A549 (cell line): ENCODE results near the gene HPSE.

ENCODE experiments used
- BCL3 ChIP-seq: fragments of >200 bp; sonication (Bioruptor Twin); formaldehyde crosslinking; IDR thresholded peaks from 3 replicates; pipeline ENCODE4 v1.6.1; 2016
- CBX8 ChIP-seq: fragments of 200-600 bp; sonication (generic); IDR thresholded peaks from 2 replicates; pipeline ENCODE4 v1.6.1; 2016
- CTCF ChIP-seq: fragments of >200 bp; sonication (Bioruptor Twin); formaldehyde crosslinking; IDR thresholded peaks from 3 replicates; pipeline ENCODE4 v1.5.1; 2016
- HDAC2 ChIP-seq: fragments of 200-600 bp; sonication (generic); IDR thresholded peaks from 2 replicates; pipeline ENCODE4 v1.6.1; 2016
- NFE2L2 ChIP-seq: fragments of 150-350 bp; conservative IDR thresholded peaks from 2 replicates; pipeline ENCODE4 v1.6.1; 2014; ENCODE audit warnings: low read length
- NR3C1 ChIP-seq: fragments of >200 bp; sonication (Bioruptor Twin); formaldehyde crosslinking; IDR thresholded peaks from 3 replicates; pipeline ENCODE4 v1.6.1; 2017
- POLR2A ChIP-seq: IDR thresholded peaks from 2 replicates; pipeline ENCODE4 v1.6.1; 2012; ENCODE audit warnings: mild to moderate bottlenecking, low read length
- TF ChIP-seq, protein P1 (sequence below): fragments of 200-600 bp; sonication (generic); IDR thresholded peaks from 2 replicates; pipeline ENCODE4 v1.6.1; 2016; ENCODE audit warnings: antibody characterized with exemption, mild to moderate bottlenecking, moderate library complexity

DNA sequence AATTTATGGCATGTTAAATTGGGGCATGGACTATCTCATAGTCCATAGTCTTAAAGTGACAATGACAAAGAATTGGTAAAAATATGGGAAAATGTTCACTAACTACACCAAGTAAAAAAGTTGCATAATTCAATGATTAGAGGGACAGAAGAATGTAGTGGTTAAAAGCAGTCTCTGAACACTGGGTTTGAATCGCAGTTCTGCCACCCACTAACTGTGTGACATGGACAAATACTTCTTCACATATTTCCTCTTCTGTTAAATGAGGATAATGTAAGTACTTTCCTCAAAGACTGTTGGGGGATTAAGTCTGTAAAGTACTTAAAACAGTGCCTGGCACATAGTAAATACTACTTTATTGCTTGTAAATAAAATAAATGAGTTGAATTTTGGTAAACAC lies 65.4 kb downstream of the HPSE start:
- TF ChIP-seq CBX8 (no peak), BCL3 (no peak), CTCF (no peak), NFE2L2 (no peak), NR3C1 (no peak), POLR2A (no peak), HDAC2 (no peak)
- TF ChIP-seq, protein P1, sequence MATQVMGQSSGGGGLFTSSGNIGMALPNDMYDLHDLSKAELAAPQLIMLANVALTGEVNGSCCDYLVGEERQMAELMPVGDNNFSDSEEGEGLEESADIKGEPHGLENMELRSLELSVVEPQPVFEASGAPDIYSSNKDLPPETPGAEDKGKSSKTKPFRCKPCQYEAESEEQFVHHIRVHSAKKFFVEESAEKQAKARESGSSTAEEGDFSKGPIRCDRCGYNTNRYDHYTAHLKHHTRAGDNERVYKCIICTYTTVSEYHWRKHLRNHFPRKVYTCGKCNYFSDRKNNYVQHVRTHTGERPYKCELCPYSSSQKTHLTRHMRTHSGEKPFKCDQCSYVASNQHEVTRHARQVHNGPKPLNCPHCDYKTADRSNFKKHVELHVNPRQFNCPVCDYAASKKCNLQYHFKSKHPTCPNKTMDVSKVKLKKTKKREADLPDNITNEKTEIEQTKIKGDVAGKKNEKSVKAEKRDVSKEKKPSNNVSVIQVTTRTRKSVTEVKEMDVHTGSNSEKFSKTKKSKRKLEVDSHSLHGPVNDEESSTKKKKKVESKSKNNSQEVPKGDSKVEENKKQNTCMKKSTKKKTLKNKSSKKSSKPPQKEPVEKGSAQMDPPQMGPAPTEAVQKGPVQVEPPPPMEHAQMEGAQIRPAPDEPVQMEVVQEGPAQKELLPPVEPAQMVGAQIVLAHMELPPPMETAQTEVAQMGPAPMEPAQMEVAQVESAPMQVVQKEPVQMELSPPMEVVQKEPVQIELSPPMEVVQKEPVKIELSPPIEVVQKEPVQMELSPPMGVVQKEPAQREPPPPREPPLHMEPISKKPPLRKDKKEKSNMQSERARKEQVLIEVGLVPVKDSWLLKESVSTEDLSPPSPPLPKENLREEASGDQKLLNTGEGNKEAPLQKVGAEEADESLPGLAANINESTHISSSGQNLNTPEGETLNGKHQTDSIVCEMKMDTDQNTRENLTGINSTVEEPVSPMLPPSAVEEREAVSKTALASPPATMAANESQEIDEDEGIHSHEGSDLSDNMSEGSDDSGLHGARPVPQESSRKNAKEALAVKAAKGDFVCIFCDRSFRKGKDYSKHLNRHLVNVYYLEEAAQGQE = no peak
